ENCODE results near the gene LRTM1. TPM values are rescaled to one million over a fixed set of nuclear protein-coding genes. Genes with fewer than 3 reads are reported as not detected.

LRTM1 gene
- total RNA-seq, 1 donor from 2014 or later, result not detected

DNA sequence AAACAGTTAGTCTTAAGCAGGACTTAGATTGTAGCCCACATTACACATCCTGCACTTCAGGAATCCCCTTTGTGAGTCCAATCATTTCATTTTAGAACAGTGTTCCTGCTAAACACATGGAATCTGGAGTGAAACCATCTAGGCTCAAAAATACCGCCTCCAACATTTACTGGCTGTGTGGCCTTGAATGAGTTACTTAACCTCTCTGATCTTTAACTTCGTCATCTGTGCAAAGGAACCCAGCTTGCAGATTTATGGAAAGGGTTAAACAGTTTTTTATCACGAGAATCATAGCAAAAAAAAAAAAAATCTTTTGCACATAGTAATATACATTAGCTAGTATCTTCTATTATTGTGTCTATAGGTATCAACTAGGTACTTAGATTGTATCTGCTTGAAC lies 8.0 kb upstream of the LRTM1 start:
- DNase-seq (ENCODE audit: low spot score), result no peak
- H3K4me3 Mint-ChIP-seq (ENCODE audit: unreplicated experiment), result no peak overlapping the region
- H3K4me1 Mint-ChIP-seq (ENCODE audit: low read depth), result peaks cover 10% of the 10 kb centered on the region
- no peaks in the 10 kb centered on the region for H3K36me3 Mint-ChIP-seq (ENCODE audit: low read depth)
- no peak for TF ChIP-seq CTCF (IDR thresholded peaks at IDR 0.05)
- H3K9me3 Mint-ChIP-seq (ENCODE audit: low read depth), result peaks cover 3% of the 10 kb centered on the region
- H3K27me3 Mint-ChIP-seq (ENCODE audit: low read depth), result no peaks in the 10 kb centered on the region
- no peak overlapping the region for H3K27ac Mint-ChIP-seq (ENCODE audit: unreplicated experiment)

DNA sequence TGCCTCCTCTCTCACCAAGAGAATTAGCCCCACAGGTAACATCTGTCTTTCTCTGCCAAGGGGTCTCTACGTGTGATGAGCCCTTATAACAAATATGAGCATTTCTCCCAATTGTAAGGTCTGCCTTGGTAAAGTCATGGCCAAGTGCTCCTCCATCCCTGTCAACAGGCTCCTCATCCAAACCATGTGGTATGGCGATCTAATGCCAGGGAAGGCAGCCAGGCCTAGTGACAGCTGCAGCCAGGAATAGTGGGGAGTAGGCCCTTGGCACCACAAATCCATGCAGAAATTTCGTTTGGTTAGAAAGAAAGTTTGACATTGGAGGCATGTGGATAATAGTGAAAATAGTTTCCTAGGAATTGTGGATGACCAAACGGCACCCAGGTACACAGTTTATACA lies 4.7 kb upstream of the LRTM1 start:
- no peaks in the 10 kb centered on the region for H3K4me1 Mint-ChIP-seq (ENCODE audit: low read depth)
- H3K27me3 Mint-ChIP-seq (ENCODE audit: low read depth), result no peaks in the 10 kb centered on the region
- TF ChIP-seq CTCF (IDR thresholded peaks at IDR 0.05), result no peak
- no peak for DNase-seq (ENCODE audit: low spot score)
- H3K27ac Mint-ChIP-seq (ENCODE audit: unreplicated experiment), result no peak overlapping the region
- H3K4me3 Mint-ChIP-seq (ENCODE audit: unreplicated experiment), result no peak overlapping the region
- peaks cover 3% of the 10 kb centered on the region for H3K9me3 Mint-ChIP-seq (ENCODE audit: low read depth)
- H3K36me3 Mint-ChIP-seq (ENCODE audit: low read depth), result no peaks in the 10 kb centered on the region

DNA sequence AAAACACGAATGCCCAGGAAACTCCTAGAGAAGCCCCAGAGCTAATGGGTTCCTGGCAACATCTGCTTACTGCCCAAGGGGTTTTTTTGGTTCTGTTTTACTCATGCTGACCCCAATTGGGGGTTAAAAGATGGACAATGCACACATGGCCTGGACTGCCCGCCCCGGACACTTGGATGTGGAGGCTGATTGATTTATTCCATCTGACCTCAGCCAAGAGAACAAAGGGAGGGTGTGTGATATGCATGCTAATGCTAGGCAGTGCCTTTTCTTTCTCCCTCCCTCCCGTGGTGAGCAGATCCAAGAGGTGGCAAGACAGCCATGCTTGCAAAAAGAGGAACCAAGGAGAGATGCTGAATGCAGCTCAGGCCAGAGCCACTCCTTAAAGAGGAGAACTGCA lies 3.3 kb upstream of the LRTM1 start:
- H3K4me3 Mint-ChIP-seq (ENCODE audit: unreplicated experiment), result no peak overlapping the region
- H3K27me3 Mint-ChIP-seq (ENCODE audit: low read depth), result no peaks in the 10 kb centered on the region
- TF ChIP-seq CTCF (IDR thresholded peaks at IDR 0.05), result no peak
- no peaks in the 10 kb centered on the region for H3K4me1 Mint-ChIP-seq (ENCODE audit: low read depth)
- no peaks in the 10 kb centered on the region for H3K36me3 Mint-ChIP-seq (ENCODE audit: low read depth)
- H3K9me3 Mint-ChIP-seq (ENCODE audit: low read depth), result peaks cover 3% of the 10 kb centered on the region
- no peak overlapping the region for H3K27ac Mint-ChIP-seq (ENCODE audit: unreplicated experiment)
- no peak for DNase-seq (ENCODE audit: low spot score)

DNA sequence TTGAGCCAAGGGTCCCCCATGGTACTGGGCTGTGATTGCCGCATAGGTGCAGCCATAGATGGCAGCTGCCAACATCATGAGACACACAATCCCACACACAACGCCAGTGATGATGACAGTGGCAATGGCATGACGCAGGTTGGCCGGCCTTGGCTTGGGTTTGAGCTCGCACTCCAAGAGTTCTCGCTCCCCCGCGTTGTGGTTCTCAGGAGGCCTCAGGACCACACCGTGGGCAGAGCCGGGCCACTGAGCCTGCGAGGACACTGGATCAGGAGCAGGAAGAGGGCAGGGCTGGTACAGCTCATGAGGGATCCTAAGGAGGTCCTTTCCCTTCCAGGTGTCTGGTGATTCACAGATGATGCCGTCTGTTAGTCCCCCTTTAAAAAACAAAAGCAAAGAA lies 9.3 kb downstream of the LRTM1 start:
- peak overlapping the region; percentile 54 for H3K27ac Mint-ChIP-seq (ENCODE audit: unreplicated experiment)
- H3K4me3 Mint-ChIP-seq (ENCODE audit: unreplicated experiment), result no peak overlapping the region

GRCh38 chr3:54917862-54918261 lies 10.0 kb downstream of the LRTM1 start:
- no peak overlapping the region for H3K4me3 Mint-ChIP-seq (ENCODE audit: unreplicated experiment)
- H3K27ac Mint-ChIP-seq (ENCODE audit: unreplicated experiment), result peak overlapping the region; percentile 54
- DNase-seq (ENCODE audit: low spot score), result no peak
- peaks cover 24% of the 10 kb centered on the region for H3K4me1 Mint-ChIP-seq (ENCODE audit: low read depth)
- peaks cover 1% of the 10 kb centered on the region for H3K9me3 Mint-ChIP-seq (ENCODE audit: low read depth)
- no peaks in the 10 kb centered on the region for H3K27me3 Mint-ChIP-seq (ENCODE audit: low read depth)
- no peaks in the 10 kb centered on the region for H3K36me3 Mint-ChIP-seq (ENCODE audit: low read depth)
- no peak for TF ChIP-seq CTCF (IDR thresholded peaks at IDR 0.05)

More for the DNA sequence above, 9.3 kb downstream of the LRTM1 start:
- peaks cover 24% of the 10 kb centered on the region for H3K4me1 Mint-ChIP-seq (ENCODE audit: low read depth)
- no peaks in the 10 kb centered on the region for H3K36me3 Mint-ChIP-seq (ENCODE audit: low read depth)
- peaks cover 3% of the 10 kb centered on the region for H3K9me3 Mint-ChIP-seq (ENCODE audit: low read depth)
- no peak for DNase-seq (ENCODE audit: low spot score)
- no peaks in the 10 kb centered on the region for H3K27me3 Mint-ChIP-seq (ENCODE audit: low read depth)
- TF ChIP-seq CTCF (IDR thresholded peaks at IDR 0.05), result no peak

Data from chondrocyte (in vitro differentiated cells).